H7 (cell line): ENCODE data around the gene NUDT7. TPM values are rescaled to one million over a fixed set of nuclear protein-coding genes. Genes with fewer than 3 reads are reported as not detected.

Experiments used
- total RNA-seq: library from RNA; depleted of rRNA; stranded (reverse); fragments of >200 nt; shearing (Covaris generic); gene quantifications from 2 replicates; pipeline ENCODE4 v1.2.3, GENCODE V29; 2014; rRNA removed

NUDT7 gene
- total RNA-seq, 1 experiment from 2014 or later = 8.9 TPM

Other genes starting within 250 kb of the NUDT7 start
- gene VAT1L, start 66.0 kb downstream of the NUDT7 start, total RNA-seq = 18.6 and 19.5 TPM in 2 replicates